GM12878 (cell line): Measurements from ENCODE around the gene C16orf96. TPM values are rescaled to one million over a fixed set of nuclear protein-coding genes. Genes with fewer than 3 reads are reported as not detected.

Experiments
- ATAC-seq: fragments of 200-7000 bp; cut with Tn5 transposase; 3 replicates; pipeline ENCODE4 v1.9.1; 2020; ENCODE audit warnings: mild to moderate bottlenecking, moderate library complexity
- BruUV-seq: library from RNA; stranded (reverse); fragments of 400-500 nt; replicated peaks from 2 replicates; lab custom pipeline; 2021; lab: Mats Ljungman, UMichigan
- CTCF ChIA-PET: fragments of 300-600 bp; sonication (Branson Sonifier 250); formaldehyde crosslinking; extraction: SDS; loops from one replicate; lab custom pipeline; 2021; ENCODE audit warnings: inconsistent platforms; lab: Yijun Ruan, JAX
- POLR2A ChIA-PET: fragments of 350-600 bp; formaldehyde crosslinking; extraction: SDS; loops from one replicate; lab custom pipeline; 2021; ENCODE audit warnings: inconsistent platforms; lab: Charles Lee
- RAD21 ChIA-PET: fragments of 300-600 bp; sonication (Branson Sonifier 250); formaldehyde crosslinking; loops from one replicate; lab custom pipeline; 2023; ENCODE audit warnings: antibody characterized with exemption; ENCODE audit not compliant: unreplicated experiment; lab: Charles Lee
- SMC1A ChIA-PET: fragments of 300-600 bp; sonication (Branson Sonifier 250); formaldehyde crosslinking; loops from one replicate; lab custom pipeline; 2023; ENCODE audit not compliant: unreplicated experiment, uncharacterized antibody; lab: Charles Lee
- DNase-seq: peaks from one replicate; pipeline ENCODE4 v3.0.0-alpha.2; 2011; ENCODE audit warnings: low read depth, low spot score
- FAIRE-seq: peaks from 3 replicates; lab custom pipeline; 2011; peaks lifted over from hg19 to GRCh38; lab: Jason Lieb, UNC
- H2AFZ ChIP-seq: 2 replicates; pipeline ENCODE4 v1.6.0; 2011; ENCODE audit warnings: low read depth, low read length, control low read depth; ENCODE audit not compliant: control insufficient read depth
- H3K27ac ChIP-seq: 2 replicates; pipeline ENCODE4 v1.5.1; 2011; ENCODE audit warnings: control low read depth; ENCODE audit not compliant: control insufficient read depth, insufficient read depth
- H3K27me3 ChIP-seq, 2 experiments: replicated peaks in 1 of 2; 2 replicates each; pipeline versions ENCODE4 v1.6.0 to v1.6.1; 2011; ENCODE audit warnings: low read length in 1 of 2; ENCODE audit not compliant: control insufficient read depth in 2 of 2, insufficient read depth in 2 of 2
- H3K36me3 ChIP-seq, 2 experiments: 2 replicates each; pipeline ENCODE4 v1.5.1; 2011; ENCODE audit warnings: low read length in 1 of 2; ENCODE audit not compliant: control insufficient read depth in 2 of 2, insufficient read depth in 2 of 2
- H3K4me1 ChIP-seq: 2 replicates; pipeline ENCODE4 v1.6.1; 2011; ENCODE audit warnings: mild to moderate bottlenecking, low read length, moderate library complexity, mixed read lengths; ENCODE audit not compliant: control insufficient read depth, insufficient read depth
- H3K4me2 ChIP-seq: 2 replicates; pipeline ENCODE4 v1.6.0; 2011; ENCODE audit warnings: control low read depth; ENCODE audit not compliant: control insufficient read depth, insufficient read depth
- H3K4me3 ChIP-seq: fragments of 200-600 bp; sonication (generic); 2 replicates; pipeline ENCODE4 v1.5.1; 2016
- H3K79me2 ChIP-seq: 2 replicates; pipeline ENCODE4 v1.6.0; 2011; ENCODE audit warnings: low read length; ENCODE audit not compliant: control insufficient read depth, insufficient read depth
- H3K9ac ChIP-seq: 2 replicates; pipeline ENCODE4 v1.8.0; 2011; ENCODE audit warnings: low read length, control low read depth, mixed read lengths; ENCODE audit not compliant: control insufficient read depth, insufficient read depth
- H3K9me3 ChIP-seq: replicated peaks from 3 replicates; pipeline ENCODE4 v1.5.1; 2011; ENCODE audit warnings: mild to moderate bottlenecking, low read length; ENCODE audit not compliant: control insufficient read depth, insufficient read depth
- H4K20me1 ChIP-seq: 2 replicates; pipeline ENCODE4 v1.6.0; 2011; ENCODE audit not compliant: control insufficient read depth, insufficient read depth
- ATF2 ChIP-seq: IDR thresholded peaks from 2 replicates; pipeline ENCODE4 v1.6.1; 2012; ENCODE audit warnings: low read length, inconsistent platforms
- CHD2 ChIP-seq: IDR thresholded peaks from 2 replicates; pipeline ENCODE4 v1.6.1; 2011; ENCODE audit warnings: low read depth, low read length, improper control_type of control experiment, borderline replicate concordance
- CTCF ChIP-seq, 3 experiments: IDR thresholded peaks in 2 of 3; conservative IDR thresholded peaks in 1 of 3; 2 replicates each; pipeline ENCODE4 v1.5.1; 2011; ENCODE audit warnings: low read depth in 3 of 3, low read length in 3 of 3, mild to moderate bottlenecking in 3 of 3, control low read depth in 2 of 3, moderate library complexity in 2 of 3, inconsistent platforms in 1 of 3, mixed read lengths in 1 of 3; ENCODE audit not compliant: control insufficient read depth in 2 of 3, insufficient read depth in 1 of 3; ENCODE audit errors: extremely low read depth in 1 of 3
- E2F8 ChIP-seq: fragments of 450-650 bp; IDR thresholded peaks from 2 replicates; pipeline ENCODE4 v1.6.1; 2018; ENCODE audit warnings: mild to moderate bottlenecking, low read depth, moderate library complexity; ENCODE audit not compliant: partially characterized antibody
- HSF1 ChIP-seq: fragments of 150-350 bp; IDR thresholded peaks from 2 replicates; pipeline ENCODE4 v1.6.1; 2014; ENCODE audit warnings: mild to moderate bottlenecking, low read depth, low read length
- PAX8 ChIP-seq: fragments of 450-650 bp; IDR thresholded peaks from 2 replicates; pipeline ENCODE4 v1.6.1; 2017; ENCODE audit warnings: mild to moderate bottlenecking, moderate library complexity
- SMAD5 ChIP-seq: IDR thresholded peaks from 2 replicates; pipeline ENCODE4 v1.6.1; 2016; ENCODE audit warnings: antibody characterized with exemption, low read depth
- TCF12 ChIP-seq: IDR thresholded peaks from 2 replicates; pipeline ENCODE4 v1.6.1; 2011; ENCODE audit warnings: low read depth, mild to moderate bottlenecking, low read length
- TCF3 ChIP-seq: IDR thresholded peaks from 2 replicates; pipeline ENCODE4 v1.6.1; 2012; ENCODE audit warnings: low read depth, mild to moderate bottlenecking, low read length, borderline replicate concordance; ENCODE audit not compliant: insufficient read depth
- ZNF274 ChIP-seq: IDR thresholded peaks from one replicate; pipeline ENCODE4 v1.8.0; 2011; ENCODE audit not compliant: insufficient read length, insufficient read depth
- ZNF687 ChIP-seq: fragments of 450-650 bp; IDR thresholded peaks from 2 replicates; pipeline ENCODE4 v1.6.1; 2017; ENCODE audit warnings: mild to moderate bottlenecking, moderate library complexity
- ZSCAN29 ChIP-seq: fragments of 450-650 bp; IDR thresholded peaks from 2 replicates; pipeline ENCODE4 v1.6.1; 2017; ENCODE audit warnings: mild to moderate bottlenecking, moderate library complexity
- WGBS: methylation state at CpG from one replicate; pipeline ENCODE4 v1.1.6; 2016; ENCODE audit warnings: low lambda C conversion rate; ENCODE audit not compliant: insufficient replicate concordance, insufficient coverage; ENCODE audit errors: missing lambda C conversion rate; 5-methylcytosine and 5-hydroxymethylcytosine counted together
- in situ Hi-C: fragments of 300-500 bp; cut with MboI; formaldehyde crosslinking; loops from 9 replicates; pipeline ENCODE4 v1.14.3; 2018; ENCODE audit warnings: mixed read lengths
- intact Hi-C: fragments of 100-400 bp; cut with micrococcal nuclease; formaldehyde crosslinking; loops from one replicate; pipeline ENCODE4 v1.14.2; 2022; ENCODE audit not compliant: unreplicated experiment
- polyA plus RNA-seq, 11 experiments: library from polyadenylated mRNA; depleted of rRNA in 4 of 11; unstranded in 6 of 11; stranded (reverse) in 5 of 11; fragments of >200 nt; fragmentation: Nextera tagmentation in 4 of 11; fragmentation: Illumina TruSeq in 1 of 11; extraction: Ambion mirVana in 4 of 11; extraction: Trizol in 1 of 11; gene quantifications; 1 replicate in 1 of 11; 2 replicates in 10 of 11; pipeline versions ENCODE4 v1.2.1 to v1.2.3, GENCODE V29; 2011 to 2016; ENCODE audit warnings: inconsistent platforms in 2 of 11, missing spikeins in 2 of 11, low read depth in 1 of 11
- total RNA-seq, 4 experiments: library from RNA; depleted of rRNA in 3 of 4; stranded (reverse); fragments of >200 nt in 3 of 4; fragmentation: Illumina TruSeq in 1 of 4; extraction: Trizol in 1 of 4; gene quantifications; 2 replicates each; pipeline versions ENCODE4 v1.2.1 to v1.2.3, GENCODE V29; 2013 to 2021

The C16orf96 gene
- total and polyA plus RNA-seq, 10 of the 15 experiments (the other 5 are each of a cell fraction or from before 2014, with no cell fraction given), result 0.01 to 0.08 (median 0.01) TPM; not detected in 7

- RAD21 ChIA-PET, result no interaction called here
- no peak for DNase-seq
- ATAC-seq, result no peak
- TF ChIP-seq TCF12, result no peak
- no peak for TF ChIP-seq HSF1
- TF ChIP-seq E2F8, result no peak
- TF ChIP-seq CTCF (IDR thresholded peaks at IDR 0.05 in 2 of 3, conservative IDR thresholded peaks at IDR 0.05 in 1 of 3; ENCODE audit: control insufficient read depth in 2 of 3, extremely low read depth in 1 of 3, insufficient read depth in 1 of 3, low read depth in 3 of 3, low read length in 3 of 3), result no peak
- TF ChIP-seq ZNF687, result no peak
- no peak for TF ChIP-seq PAX8
- TF ChIP-seq SMAD5, result no peak
- no peak for TF ChIP-seq ZSCAN29
- TF ChIP-seq CHD2, result no peak
- no peak for TF ChIP-seq ZNF274
- TF ChIP-seq TCF3, result no peak
- TF ChIP-seq ATF2, result no peak
These were observed 11.7 kb upstream of the C16orf96 start for GRCh38 chr16:4544473-4544872.

More at GRCh38 chr16:4544473-4544872, 11.7 kb upstream of the C16orf96 start:
- Histone ChIP-seq H3K27ac (no peak overlapping the region), H3K4me2 (no peak overlapping the region), H3K79me2 (no peaks in the 10 kb centered on the region), H3K4me1 (no peaks in the 10 kb centered on the region), H3K36me3 (no peaks in the 10 kb centered on the region), H3K27me3 (no peaks in the 10 kb centered on the region), H3K9ac (no peak overlapping the region), H2AFZ (no peak overlapping the region), H4K20me1 (no peaks in the 10 kb centered on the region), H3K9me3 (peaks cover 7% of the 10 kb centered on the region), H3K4me3 (no peak overlapping the region)
- SMC1A ChIA-PET, result interaction anchor here (0.6 to 2.1 kb wide), 2 partner anchors 39 to 398 kb away, joined by 3 to 8 read pairs; no protein-coding TSS in a partner anchor
- CTCF ChIA-PET, result interaction anchor here (0.6 to 8.6 kb wide), 4 partner anchors 28 to 1719 kb away, joined by 3 to 90 read pairs (median 34); no protein-coding TSS in a partner anchor
- intact Hi-C loops (no loop called here), in situ Hi-C loops (no loop called here)
- WGBS, result 43% methylated on average over 8 of the region's 8 CpGs
- POLR2A ChIA-PET, result no interaction called here
- no TSS peak for BruUV-seq
- no peak for FAIRE-seq
